ENCODE results near the gene SIRPG.

DNA sequence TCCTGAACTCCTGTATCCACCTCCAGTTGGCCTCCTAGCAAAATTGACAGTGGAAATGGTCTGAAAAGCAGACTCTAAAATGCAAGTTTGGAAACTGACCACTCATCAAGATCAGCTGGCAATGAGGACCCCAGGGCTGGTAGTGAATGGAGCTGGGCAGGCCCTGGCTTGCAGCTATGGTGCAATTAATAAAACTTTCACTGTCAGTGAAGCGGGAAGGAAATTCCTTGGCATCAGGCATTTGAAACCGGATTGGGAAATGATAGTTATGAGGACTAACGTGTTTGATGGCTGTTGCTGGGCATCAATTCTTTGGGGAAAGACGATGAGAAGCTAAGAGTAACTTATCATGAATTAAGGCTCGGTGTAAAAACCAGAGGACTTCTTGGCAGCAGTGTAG lies 56.8 kb downstream of the SIRPG start:
- TF ChIP-seq CTCF (IDR thresholded peaks at IDR 0.05), result no peak
- no peak for TF ChIP-seq POLR2A (IDR thresholded peaks at IDR 0.05)
- TF ChIP-seq EP300 (IDR thresholded peaks at IDR 0.05), result no peak

Data from gastroesophageal sphincter (tissue), 3 donors.